HG02759 (cell line): ENCODE results near the gene TSPAN9.

ENCODE experiments used
- ATAC-seq: cut with Tn5 transposase; IDR thresholded peaks from one replicate; pipeline ENCODE4 v1.9.1; 2021; ENCODE audit warnings: mild to moderate bottlenecking, moderate library complexity; ENCODE audit not compliant: unreplicated experiment

The TSPAN9 gene

DNA sequence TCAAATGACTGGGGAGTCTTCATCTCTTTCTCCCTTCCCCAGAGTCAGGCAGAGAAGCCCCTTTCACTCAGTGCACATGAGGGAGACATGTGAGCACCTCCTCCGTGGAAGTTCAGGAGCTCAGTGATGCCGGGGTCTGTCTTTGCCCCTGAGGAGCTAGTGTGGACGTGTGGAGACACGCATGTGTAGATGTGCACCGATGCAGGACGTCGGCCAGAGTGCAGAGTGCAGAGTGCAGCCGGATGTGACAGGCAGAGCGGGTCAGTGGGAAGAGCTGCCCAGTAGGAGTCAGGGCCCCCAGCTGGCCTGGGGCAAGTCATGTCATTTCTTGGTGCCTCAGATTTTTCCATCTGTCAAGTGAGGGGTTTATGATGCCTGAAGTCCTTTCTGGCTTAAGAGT is 20.7 kb downstream of the TSPAN9 start:
- ATAC-seq, result no peak

- no peak for ATAC-seq
Observed at GRCh38 chr12:3098436-3098835, 21.3 kb downstream of the TSPAN9 start.

GRCh38 chr12:3099146-3099545 is 22.0 kb downstream of the TSPAN9 start:
- ATAC-seq, result no peak

DNA sequence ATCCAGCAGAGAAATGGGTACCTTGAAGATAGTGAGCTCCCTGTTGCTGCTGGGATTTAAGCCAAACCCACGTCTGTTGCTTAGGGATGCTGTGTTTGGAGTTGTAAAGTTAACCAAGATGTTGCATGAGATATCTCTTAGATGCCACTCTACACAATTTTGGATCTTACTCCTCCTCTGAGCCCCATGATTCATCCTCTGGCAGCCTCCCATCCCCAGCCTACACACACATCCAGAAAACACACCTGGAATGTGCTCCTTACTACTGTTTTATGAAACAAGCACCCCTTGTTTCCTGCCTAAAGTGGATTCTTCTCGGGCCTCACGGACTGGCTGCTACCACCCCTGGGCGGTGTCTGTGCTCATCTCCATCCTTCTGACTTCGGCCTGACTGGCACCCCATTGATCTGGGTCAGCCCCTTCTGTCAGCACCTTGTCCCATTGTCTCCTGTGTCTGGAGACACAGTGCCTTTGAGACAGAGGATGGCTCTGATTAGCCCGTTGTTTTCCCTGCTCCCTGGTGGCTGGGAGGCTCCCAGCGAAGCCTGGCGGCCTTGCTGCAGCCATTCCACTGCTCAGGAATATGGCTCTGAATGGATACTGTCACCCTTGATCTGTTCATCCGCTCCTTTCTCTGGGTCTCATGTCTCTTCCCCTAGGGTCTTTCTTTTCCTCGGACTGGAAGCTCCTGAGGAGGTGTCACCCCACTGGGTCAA is 24.3 kb downstream of the TSPAN9 start:
- no peak for ATAC-seq

DNA sequence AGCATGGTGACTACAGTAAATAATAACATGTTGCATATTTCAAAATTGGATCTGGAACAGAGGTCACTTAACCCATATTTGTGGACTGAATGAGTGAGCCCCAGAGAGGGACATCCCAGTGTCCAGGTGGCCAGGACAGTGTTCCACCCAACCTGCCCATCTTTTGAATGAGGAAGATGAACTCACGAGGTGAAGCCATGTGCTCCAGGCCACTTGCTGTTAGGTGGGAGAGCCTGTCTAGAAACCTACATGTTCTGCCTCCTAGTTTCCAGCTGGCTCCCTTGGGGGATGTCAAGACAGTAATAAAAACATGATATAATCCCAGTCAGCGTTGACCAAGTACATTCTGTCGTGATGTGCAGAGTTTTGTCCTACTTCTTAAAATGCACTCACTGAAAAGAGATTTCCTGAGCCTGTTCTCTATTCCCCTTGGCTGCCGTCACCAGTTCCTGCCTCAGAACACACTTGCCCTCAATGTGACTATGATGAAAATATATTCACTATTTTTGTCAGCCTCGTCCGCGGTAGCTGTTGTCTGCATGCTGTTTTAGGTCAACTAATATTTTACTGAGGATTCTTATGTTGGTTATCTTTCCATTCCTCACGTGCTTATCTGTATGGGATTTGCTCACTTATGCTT is 25.7 kb downstream of the TSPAN9 start:
- ATAC-seq, result no peak

- no peak for ATAC-seq
Observed at GRCh38 chr12:3103806-3104205, 26.6 kb downstream of the TSPAN9 start.

DNA sequence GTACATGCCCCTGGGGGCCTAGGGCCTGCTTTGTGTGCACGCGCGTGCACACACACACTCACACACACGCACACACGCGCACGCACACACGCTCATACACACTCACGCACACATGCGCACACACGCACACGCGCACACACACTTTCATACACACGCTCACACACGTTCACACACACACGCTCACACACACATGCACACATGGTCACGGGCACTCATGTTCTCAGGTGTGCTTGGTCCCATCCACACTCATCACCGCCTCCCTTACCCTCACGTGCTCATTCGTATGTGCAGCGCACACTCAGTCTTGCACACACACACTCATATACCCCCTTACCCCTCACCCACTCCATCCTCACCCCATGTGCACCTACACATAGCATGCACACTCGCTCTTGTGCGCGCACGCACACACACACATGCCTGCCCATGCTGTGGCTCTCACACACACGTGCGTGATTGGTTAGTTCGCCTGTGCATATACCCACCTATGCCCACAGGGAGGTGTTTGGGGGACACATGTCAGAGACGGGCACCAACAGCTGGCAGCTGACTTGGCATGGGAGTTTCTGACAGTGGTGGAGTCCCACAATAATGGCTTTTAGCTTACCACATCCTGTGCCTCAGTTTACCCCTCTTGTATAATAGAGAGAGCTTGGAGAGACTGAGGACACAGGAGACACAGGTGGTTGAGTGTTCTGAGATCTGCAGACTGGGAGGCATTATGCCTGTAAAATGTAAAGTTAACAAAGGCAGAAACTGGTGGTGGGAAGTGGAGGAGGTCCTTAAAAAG is 28.7 kb downstream of the TSPAN9 start:
- no peak for ATAC-seq

- no peak for ATAC-seq
Observed at GRCh38 chr12:3106579-3106978, 29.4 kb downstream of the TSPAN9 start.

DNA sequence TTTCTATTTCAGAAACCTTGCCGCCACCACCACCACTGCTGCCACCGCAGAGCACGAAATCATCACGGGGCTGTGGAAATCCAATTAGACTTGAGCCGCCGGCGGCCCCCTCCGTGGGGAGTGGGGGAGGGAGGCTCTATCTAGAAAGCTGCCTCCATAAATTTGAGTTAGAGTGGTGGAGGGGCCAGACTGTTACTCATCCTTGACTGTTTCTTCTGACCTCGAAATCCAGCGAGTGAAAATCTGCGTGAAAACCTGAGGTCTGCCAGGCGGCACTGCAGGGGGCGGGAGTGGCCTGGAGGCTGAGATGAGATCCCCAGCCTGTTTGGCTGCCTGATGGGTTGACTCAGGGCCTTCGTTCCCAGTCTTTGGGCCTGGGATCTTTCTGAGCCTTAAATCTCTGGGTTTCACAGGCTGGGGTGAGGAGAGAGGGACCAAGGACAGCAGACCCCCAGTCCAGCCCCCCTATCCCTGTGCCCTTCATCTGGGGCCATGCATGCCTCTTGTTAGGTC is 29.9 kb downstream of the TSPAN9 start:
- no peak for ATAC-seq

DNA sequence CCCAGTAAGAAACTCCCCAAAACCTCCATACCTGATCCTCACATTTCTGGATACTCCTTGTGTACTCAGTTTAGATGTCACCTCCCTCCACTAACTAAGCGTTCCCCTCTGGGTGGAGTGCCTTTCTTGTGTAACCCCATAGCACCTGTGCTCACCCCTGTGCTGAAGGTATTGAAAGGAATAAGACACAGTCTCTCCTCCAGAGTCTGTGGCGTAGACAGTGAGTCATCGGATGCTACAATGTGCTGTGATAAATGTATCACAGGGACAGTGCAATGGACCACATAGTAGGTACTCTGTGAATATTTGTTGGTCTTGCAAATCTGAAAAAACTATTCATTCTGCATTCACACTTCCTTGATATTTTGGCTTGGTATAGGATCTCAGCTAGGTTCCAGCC is 30.8 kb downstream of the TSPAN9 start:
- ATAC-seq, result no peak

- ATAC-seq, result no peak
Observed at GRCh38 chr12:3110578-3110977, 33.4 kb downstream of the TSPAN9 start.

DNA sequence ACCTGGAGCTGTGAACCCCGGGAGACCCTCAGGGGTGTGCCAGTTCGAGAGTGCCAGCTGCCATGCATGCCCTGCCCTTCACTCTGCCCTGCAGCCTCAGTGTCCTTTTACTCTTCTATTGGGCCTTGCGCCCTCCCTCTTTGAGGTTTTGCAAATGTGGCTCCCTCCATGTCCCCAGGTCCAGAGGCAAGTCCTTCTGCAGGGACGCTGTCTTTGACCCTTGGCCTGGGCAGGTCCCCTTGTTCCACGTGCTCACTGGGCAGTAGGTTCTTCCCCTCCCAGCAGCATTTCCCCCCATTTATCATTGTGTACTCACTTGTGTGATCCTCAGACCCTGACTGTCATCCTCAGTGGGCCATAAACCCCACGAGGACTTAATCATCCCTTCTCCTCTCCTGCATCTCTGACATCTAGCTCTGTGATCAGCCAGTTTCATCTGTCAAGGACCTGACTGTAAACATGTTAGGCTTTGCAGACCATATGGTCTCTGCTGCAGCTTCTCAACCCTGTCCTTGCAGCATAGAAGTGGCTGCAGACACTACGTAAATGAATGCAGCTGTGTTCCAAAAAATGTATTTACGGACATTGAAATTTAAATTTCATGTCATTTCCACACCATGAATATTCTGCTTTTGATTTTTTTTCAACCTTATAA is 36.6 kb downstream of the TSPAN9 start:
- ATAC-seq, result no peak

- ATAC-seq, result no peak
Observed at GRCh38 chr12:3114671-3115070, 37.5 kb downstream of the TSPAN9 start.

DNA sequence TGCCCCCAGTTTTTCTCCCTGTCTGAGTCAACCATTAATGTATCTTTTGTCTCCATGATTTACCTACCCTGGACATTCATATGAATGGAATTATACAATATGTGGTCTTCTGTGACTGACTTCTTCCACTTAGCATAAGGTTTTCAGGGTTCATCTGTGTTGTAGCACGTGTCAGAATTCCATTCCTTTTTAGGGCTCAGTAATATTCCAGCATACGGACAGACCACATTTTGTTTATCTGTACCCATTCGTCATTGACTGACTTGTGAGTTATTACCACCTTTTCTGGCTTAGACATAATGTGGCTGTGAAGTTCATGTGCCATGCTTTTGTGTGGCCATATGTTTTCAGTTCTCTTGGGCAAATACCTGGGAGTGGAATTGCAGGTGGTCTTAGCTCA is 37.9 kb downstream of the TSPAN9 start:
- no peak for ATAC-seq

- ATAC-seq, result no peak
Observed at GRCh38 chr12:3116106-3116844, 39.1 kb downstream of the TSPAN9 start.

DNA sequence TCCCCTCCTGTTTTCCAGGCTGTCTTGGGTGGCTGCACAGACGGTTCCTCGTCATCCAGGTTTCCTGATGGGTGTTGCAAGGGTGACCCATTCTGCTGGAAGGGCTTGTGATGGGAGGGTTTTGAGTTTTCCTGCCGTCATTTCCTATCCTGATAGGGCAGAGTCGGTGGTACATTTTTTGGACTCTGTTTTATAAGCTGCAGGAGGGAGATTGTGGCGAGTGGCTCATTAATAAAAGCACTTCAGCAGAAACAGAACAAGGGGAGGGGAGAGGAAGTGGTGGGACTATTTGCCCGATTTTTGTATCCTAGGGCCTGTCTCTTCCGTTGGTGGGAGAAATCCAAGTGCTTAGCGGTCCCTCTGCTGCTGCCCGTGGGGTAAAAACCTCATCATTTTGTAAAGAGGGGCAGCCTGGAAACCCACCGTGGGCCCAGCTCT is 40.0 kb downstream of the TSPAN9 start:
- no peak for ATAC-seq

GRCh38 chr12:3117591-3118015 is 40.4 kb downstream of the TSPAN9 start:
- no peak for ATAC-seq

- no peak for ATAC-seq
Observed at GRCh38 chr12:3119192-3119755, 42.1 kb downstream of the TSPAN9 start.

- ATAC-seq, result no peak
Observed at GRCh38 chr12:3119756-3120601, 42.8 kb downstream of the TSPAN9 start.
